ENCODE data around the gene UBE2Q1. TPM values are rescaled to one million over a fixed set of nuclear protein-coding genes. Genes with fewer than 3 reads are reported as not detected.

The UBE2Q1 gene
- total RNA-seq, 1 donor from 2014 or later = 88.3 TPM

- Mint-ChIP-seq H3K4me1 (ENCODE audit: low read depth) (peaks cover 21% of the 10 kb centered on the region), H3K27me3 (no peaks in the 10 kb centered on the region), H3K36me3 (ENCODE audit: insufficient read depth) (peaks cover 15% of the 10 kb centered on the region), H3K27ac (peak overlapping the region; percentile 85), H3K9me3 (ENCODE audit: low read depth) (no peaks in the 10 kb centered on the region), H3K4me3 (ENCODE audit: low read depth) (peak overlapping the region; percentile 83)
- TF ChIP-seq, protein P1, sequence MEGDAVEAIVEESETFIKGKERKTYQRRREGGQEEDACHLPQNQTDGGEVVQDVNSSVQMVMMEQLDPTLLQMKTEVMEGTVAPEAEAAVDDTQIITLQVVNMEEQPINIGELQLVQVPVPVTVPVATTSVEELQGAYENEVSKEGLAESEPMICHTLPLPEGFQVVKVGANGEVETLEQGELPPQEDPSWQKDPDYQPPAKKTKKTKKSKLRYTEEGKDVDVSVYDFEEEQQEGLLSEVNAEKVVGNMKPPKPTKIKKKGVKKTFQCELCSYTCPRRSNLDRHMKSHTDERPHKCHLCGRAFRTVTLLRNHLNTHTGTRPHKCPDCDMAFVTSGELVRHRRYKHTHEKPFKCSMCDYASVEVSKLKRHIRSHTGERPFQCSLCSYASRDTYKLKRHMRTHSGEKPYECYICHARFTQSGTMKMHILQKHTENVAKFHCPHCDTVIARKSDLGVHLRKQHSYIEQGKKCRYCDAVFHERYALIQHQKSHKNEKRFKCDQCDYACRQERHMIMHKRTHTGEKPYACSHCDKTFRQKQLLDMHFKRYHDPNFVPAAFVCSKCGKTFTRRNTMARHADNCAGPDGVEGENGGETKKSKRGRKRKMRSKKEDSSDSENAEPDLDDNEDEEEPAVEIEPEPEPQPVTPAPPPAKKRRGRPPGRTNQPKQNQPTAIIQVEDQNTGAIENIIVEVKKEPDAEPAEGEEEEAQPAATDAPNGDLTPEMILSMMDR (IDR thresholded peaks at IDR 0.05; ENCODE audit: unreplicated experiment) = no peak
- no peak for DNase-seq (ENCODE audit: low spot score, unreplicated experiment)
Observed at GRCh38 chr1:154557248-154557938, 1.1 kb downstream of the UBE2Q1 start.

GRCh38 chr1:154556422-154556821 is 2.0 kb downstream of the UBE2Q1 start:
- TF ChIP-seq, protein P1 (IDR thresholded peaks at IDR 0.05; ENCODE audit: unreplicated experiment) = no peak
- peak overlapping the region; percentile 83 for H3K4me3 Mint-ChIP-seq (ENCODE audit: low read depth)
- H3K4me1 Mint-ChIP-seq (ENCODE audit: low read depth) = peaks cover 21% of the 10 kb centered on the region
- H3K9me3 Mint-ChIP-seq (ENCODE audit: low read depth) = no peaks in the 10 kb centered on the region
- peak overlapping the region; percentile 81 for H3K27ac Mint-ChIP-seq
- DNase-seq (ENCODE audit: low spot score, unreplicated experiment) = no peak
- peaks cover 18% of the 10 kb centered on the region for H3K36me3 Mint-ChIP-seq (ENCODE audit: insufficient read depth)
- H3K27me3 Mint-ChIP-seq = no peaks in the 10 kb centered on the region

DNA sequence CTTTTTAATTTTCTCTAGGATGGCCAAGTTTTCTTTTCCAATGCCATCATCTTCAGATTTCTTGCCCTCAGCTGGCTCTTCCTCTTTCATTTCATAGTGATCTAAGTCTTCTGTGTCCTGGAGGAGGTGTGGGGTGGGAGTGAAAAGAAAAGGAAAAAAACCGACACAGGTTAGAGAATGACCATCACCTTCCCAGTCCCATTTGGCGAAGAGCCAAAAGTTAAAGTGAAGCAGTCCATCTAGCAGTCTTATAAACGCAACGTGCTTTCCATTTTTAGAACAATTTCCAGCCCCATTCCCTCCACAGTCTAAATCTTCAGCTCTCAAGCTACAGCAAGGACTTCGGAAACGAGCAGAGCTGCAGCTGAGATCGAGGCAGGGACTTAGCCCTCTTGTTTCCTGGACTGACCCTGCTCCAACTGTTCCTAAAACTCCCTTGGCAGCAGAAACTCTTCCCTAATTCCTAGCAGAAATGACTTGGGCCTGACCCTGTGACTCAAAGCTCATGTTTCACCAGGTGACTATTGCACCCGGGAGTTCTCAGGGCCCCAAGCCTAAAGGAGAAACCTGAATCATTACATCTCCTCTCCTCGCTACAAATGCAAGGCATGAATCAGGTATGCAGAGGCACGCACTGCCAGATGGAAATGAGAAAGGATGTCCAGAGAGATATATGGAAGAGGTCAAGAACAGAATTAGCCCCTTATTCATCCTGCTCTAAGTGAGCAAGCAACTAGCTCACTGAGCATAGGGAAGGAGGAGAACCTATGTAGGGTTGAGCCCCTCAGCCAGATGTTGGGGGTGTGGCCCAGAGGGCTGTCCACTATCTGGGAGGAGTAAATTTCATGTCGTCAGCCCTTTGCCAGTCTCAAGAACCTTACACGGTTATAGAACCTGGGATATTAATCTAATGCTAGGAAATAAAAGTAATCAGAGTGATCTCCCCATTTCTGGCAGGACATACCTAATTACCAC is 5.1 kb downstream of the UBE2Q1 start:
- peaks cover 32% of the 10 kb centered on the region for H3K36me3 Mint-ChIP-seq (ENCODE audit: insufficient read depth)
- H3K4me1 Mint-ChIP-seq (ENCODE audit: low read depth) = peaks cover 30% of the 10 kb centered on the region
- DNase-seq (ENCODE audit: low spot score, unreplicated experiment) = no peak
- TF ChIP-seq, protein P1 (IDR thresholded peaks at IDR 0.05; ENCODE audit: unreplicated experiment) = no peak
- no peaks in the 10 kb centered on the region for H3K9me3 Mint-ChIP-seq (ENCODE audit: low read depth)
- no peaks in the 10 kb centered on the region for H3K27me3 Mint-ChIP-seq
- no peak overlapping the region for H3K4me3 Mint-ChIP-seq (ENCODE audit: low read depth)
- peak overlapping the region; percentile 33 for H3K27ac Mint-ChIP-seq

DNA sequence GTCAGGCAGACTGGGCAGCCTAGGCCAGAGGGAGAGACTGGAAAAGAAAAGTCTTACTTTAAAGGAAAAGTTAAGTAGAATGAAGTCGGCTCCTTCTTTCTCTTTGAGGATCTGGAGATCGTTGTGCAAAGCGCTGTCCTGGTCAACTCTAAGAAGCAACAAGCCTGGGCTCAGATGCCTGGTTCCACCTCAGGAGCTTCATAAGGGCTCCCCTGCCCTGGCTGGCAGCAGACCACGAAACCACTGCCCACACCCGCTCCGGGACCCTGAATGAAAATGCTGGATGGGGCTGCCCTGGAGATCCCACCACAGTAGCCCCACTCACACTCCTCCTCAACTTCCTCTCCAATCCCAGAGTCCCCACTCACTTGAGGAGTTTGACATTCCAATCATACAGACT is 6.4 kb downstream of the UBE2Q1 start:
- peaks cover 32% of the 10 kb centered on the region for H3K36me3 Mint-ChIP-seq (ENCODE audit: insufficient read depth)
- H3K27ac Mint-ChIP-seq = no peak overlapping the region
- DNase-seq (ENCODE audit: low spot score, unreplicated experiment) = no peak
- H3K4me1 Mint-ChIP-seq (ENCODE audit: low read depth) = peaks cover 35% of the 10 kb centered on the region
- no peaks in the 10 kb centered on the region for H3K27me3 Mint-ChIP-seq
- H3K9me3 Mint-ChIP-seq (ENCODE audit: low read depth) = no peaks in the 10 kb centered on the region
- TF ChIP-seq, protein P1 (IDR thresholded peaks at IDR 0.05; ENCODE audit: unreplicated experiment) = no peak
- H3K4me3 Mint-ChIP-seq (ENCODE audit: low read depth) = no peak overlapping the region

DNA sequence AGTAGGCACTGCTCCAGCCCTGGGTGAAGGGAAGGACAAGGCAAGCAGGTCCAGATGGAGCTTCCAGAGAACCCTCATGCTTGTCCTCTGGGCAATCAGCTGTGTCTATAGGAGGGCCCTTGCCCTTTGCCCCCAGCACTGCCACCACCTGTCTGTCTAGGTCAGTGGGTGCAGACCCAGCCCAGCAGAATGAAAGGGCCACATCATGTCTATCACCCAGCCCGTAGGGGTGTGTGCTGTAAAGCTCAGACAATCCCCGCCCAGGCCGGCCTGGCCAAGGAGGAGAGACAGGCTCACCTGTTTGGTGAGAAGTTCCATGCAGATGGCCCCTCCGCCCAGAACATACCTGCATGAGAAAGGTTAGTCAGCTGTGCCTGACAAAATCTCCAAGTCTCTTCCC is 7.0 kb downstream of the UBE2Q1 start:
- DNase-seq (ENCODE audit: low spot score, unreplicated experiment) = no peak
- TF ChIP-seq, protein P1 (IDR thresholded peaks at IDR 0.05; ENCODE audit: unreplicated experiment) = no peak
- peaks cover 36% of the 10 kb centered on the region for H3K4me1 Mint-ChIP-seq (ENCODE audit: low read depth)
- H3K27ac Mint-ChIP-seq = no peak overlapping the region
- H3K4me3 Mint-ChIP-seq (ENCODE audit: low read depth) = no peak overlapping the region
- H3K27me3 Mint-ChIP-seq = no peaks in the 10 kb centered on the region
- peaks cover 32% of the 10 kb centered on the region for H3K36me3 Mint-ChIP-seq (ENCODE audit: insufficient read depth)
- H3K9me3 Mint-ChIP-seq (ENCODE audit: low read depth) = no peaks in the 10 kb centered on the region

Measured in progenitor cell of endocrine pancreas (in vitro differentiated cells).